GM12872 (cell line): ENCODE results near the gene RGS18.

Source experiments
- CTCF ChIP-seq: IDR thresholded peaks from 3 replicates; pipeline ENCODE4 v1.5.1; 2011; ENCODE audit warnings: low read depth, mild to moderate bottlenecking, low read length, moderate library complexity; ENCODE audit not compliant: insufficient read depth

Gene RGS18

GRCh38 chr1:192186197-192186596, 27.9 kb downstream of the RGS18 start:
- TF ChIP-seq CTCF = no peak

GRCh38 chr1:192190066-192190465, 31.8 kb downstream of the RGS18 start:
- no peak for TF ChIP-seq CTCF

GRCh38 chr1:192201303-192201702, 43.0 kb downstream of the RGS18 start:
- no peak for TF ChIP-seq CTCF

DNA sequence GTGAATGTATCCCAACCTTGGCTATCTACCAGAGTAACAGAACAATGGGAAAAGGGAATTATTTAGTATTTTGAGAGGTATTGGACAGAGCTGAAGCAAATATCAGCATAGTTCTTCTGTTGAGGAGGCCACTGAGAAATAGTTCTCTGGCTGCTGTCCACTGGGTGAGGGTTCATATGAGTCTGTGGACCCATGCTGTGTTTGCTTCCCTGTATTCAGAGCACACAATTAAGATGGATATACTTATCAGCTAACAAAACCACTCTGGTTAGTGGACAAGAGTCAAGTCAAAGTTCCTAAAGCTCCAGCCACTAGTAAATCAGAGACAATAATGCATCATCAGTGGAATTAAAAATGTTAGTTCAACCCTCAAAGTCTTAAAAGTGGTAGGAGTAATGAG, 66.1 kb downstream of the RGS18 start:
- TF ChIP-seq CTCF = no peak

- TF ChIP-seq CTCF = no peak
Observed at GRCh38 chr1:192224846-192225245, 66.6 kb downstream of the RGS18 start.

- no peak for TF ChIP-seq CTCF
Observed at GRCh38 chr1:192225266-192225665, 67.0 kb downstream of the RGS18 start.

DNA sequence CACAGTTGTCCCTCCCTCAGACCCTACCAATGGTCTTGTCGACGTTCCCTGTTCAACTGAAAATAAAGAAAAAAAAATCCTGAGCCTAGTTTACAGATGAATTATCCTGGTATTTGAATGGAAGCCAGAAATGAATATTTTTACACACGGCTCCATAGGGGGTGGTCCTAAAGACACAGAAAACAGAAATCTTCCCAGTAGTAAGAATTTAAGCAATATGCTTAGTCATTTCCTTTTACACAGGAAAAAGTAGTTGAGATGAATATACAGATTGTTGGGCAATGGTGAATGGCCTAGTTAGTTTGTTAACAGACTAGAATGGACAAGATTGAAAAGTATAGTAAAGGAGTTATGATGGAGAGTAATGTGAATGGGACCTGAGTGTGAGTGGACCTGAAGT, 67.4 kb downstream of the RGS18 start:
- TF ChIP-seq CTCF = no peak

DNA sequence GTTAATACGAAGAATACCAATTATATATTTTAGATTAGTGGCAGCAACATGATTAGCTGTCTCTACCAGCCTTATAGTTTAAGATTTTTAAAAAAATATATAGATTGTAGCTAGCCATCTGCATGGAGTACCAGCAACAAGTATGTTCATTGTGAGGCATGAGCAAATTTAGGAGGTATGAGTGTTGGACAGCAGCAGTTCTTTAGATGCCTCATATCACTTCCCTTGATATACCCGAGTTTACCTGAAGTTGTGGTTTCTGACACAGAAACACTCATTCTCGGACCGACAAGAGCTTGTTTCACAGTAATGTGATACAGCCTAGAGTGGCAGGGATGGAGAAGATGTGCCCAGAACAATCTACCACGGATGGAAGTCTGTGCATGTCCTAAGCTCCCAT, 69.1 kb downstream of the RGS18 start:
- no peak for TF ChIP-seq CTCF
